MM.1S (cell line): ENCODE data around the gene NDUFA5.

ENCODE experiments used
- DNase-seq: peaks from one replicate; pipeline ENCODE4 v3.0.0-alpha.2; 2015
- H2AFZ ChIP-seq: fragments of 300-600 bp; sonication (generic); 2 replicates; pipeline ENCODE4 v1.6.0; 2016; ENCODE audit warnings: antibody characterized with exemption, low read length
- H3F3A ChIP-seq: fragments of 300-600 bp; sonication (generic); 2 replicates; pipeline ENCODE4 v1.6.1; 2016; ENCODE audit warnings: mild to moderate bottlenecking, antibody characterized with exemption, low read length, moderate library complexity, mixed read lengths; ENCODE audit not compliant: insufficient read depth
- H3K27ac ChIP-seq: fragments of 300-600 bp; sonication (generic); 2 replicates; pipeline ENCODE4 v1.5.1; 2016; ENCODE audit warnings: mild to moderate bottlenecking, low read length
- H3K27me3 ChIP-seq: fragments of 300-600 bp; sonication (generic); replicated peaks from 2 replicates; pipeline ENCODE4 v1.6.0; 2016; ENCODE audit warnings: low read length; ENCODE audit not compliant: insufficient read depth
- H3K36me3 ChIP-seq: fragments of 300-600 bp; sonication (generic); replicated peaks from 2 replicates; pipeline ENCODE4 v1.6.1; 2016; ENCODE audit warnings: mild to moderate bottlenecking, low read length, mixed read lengths; ENCODE audit not compliant: insufficient read depth
- H3K4me1 ChIP-seq: fragments of 300-600 bp; sonication (generic); 2 replicates; pipeline ENCODE4 v1.6.1; 2016; ENCODE audit warnings: low read length, mixed read lengths
- H3K4me2 ChIP-seq: fragments of 300-600 bp; sonication (generic); 2 replicates; pipeline ENCODE4 v1.6.0; 2016; ENCODE audit warnings: low read depth, low read length
- H3K4me3 ChIP-seq: fragments of 300-600 bp; sonication (generic); 2 replicates; pipeline ENCODE4 v1.5.1; 2016; ENCODE audit warnings: low read length, mixed read lengths
- H3K79me2 ChIP-seq: fragments of 300-600 bp; sonication (generic); 2 replicates; pipeline ENCODE4 v1.6.1; 2016; ENCODE audit warnings: mixed run types, low read length, mixed read lengths
- H3K9ac ChIP-seq: fragments of 300-600 bp; sonication (generic); 2 replicates; pipeline ENCODE4 v1.6.1; 2016; ENCODE audit warnings: low read length, mixed read lengths
- H3K9me2 ChIP-seq: fragments of 300-600 bp; sonication (generic); replicated peaks from 2 replicates; pipeline ENCODE4 v1.6.1; 2016; ENCODE audit warnings: mild to moderate bottlenecking, low read length, mixed read lengths; ENCODE audit not compliant: insufficient read depth
- H3K9me3 ChIP-seq: fragments of 300-600 bp; sonication (generic); replicated peaks from 2 replicates; pipeline ENCODE4 v1.6.1; 2016; ENCODE audit warnings: mild to moderate bottlenecking, low read length, mixed read lengths; ENCODE audit not compliant: insufficient read depth
- H4K20me1 ChIP-seq: fragments of 300-600 bp; sonication (generic); 2 replicates; pipeline ENCODE4 v1.6.1; 2016; ENCODE audit warnings: mild to moderate bottlenecking, low read length, moderate library complexity, mixed read lengths; ENCODE audit not compliant: insufficient read depth
- CTCF ChIP-seq: fragments of 300-600 bp; sonication (generic); IDR thresholded peaks from 2 replicates; pipeline ENCODE4 v1.5.1; 2016; ENCODE audit warnings: antibody characterized with exemption, low read length, mixed read lengths
- EZH2 ChIP-seq: fragments of 300-600 bp; sonication (generic); optimal IDR thresholded peaks from 2 replicates; pipeline ENCODE3; 2017; ENCODE audit warnings: low read depth, mild to moderate bottlenecking, antibody characterized with exemption, low read length, mixed read lengths
- EZH2phosphoT487 ChIP-seq: fragments of 300-600 bp; sonication (generic); IDR thresholded peaks from 2 replicates; pipeline ENCODE4 v1.6.1; 2018; ENCODE audit warnings: antibody characterized with exemption, low read length

The NDUFA5 gene

GRCh38 chr7:123580406-123581161, 23.0 kb upstream of the NDUFA5 start:
- no peak overlapping the region for H3K4me3 ChIP-seq
- H3K4me1 ChIP-seq, result no peaks in the 10 kb centered on the region
- H2AFZ ChIP-seq, result peak overlapping the region; percentile 38
- no peak for TF ChIP-seq EZH2
- TF ChIP-seq CTCF, result peak; percentile 96
- no peak for TF ChIP-seq EZH2phosphoT487
- no peak overlapping the region for H3K9ac ChIP-seq
- H3K9me2 ChIP-seq, result no peaks in the 10 kb centered on the region
- DNase-seq, result peak; percentile 76
- H3K27me3 ChIP-seq, result no peaks in the 10 kb centered on the region
- no peaks in the 10 kb centered on the region for H3K36me3 ChIP-seq
- no peaks in the 10 kb centered on the region for H4K20me1 ChIP-seq
- H3K27ac ChIP-seq, result no peak overlapping the region
- H3K9me3 ChIP-seq, result no peaks in the 10 kb centered on the region
- no peaks in the 10 kb centered on the region for H3K79me2 ChIP-seq
- H3K4me2 ChIP-seq, result no peak overlapping the region
- H3F3A ChIP-seq, result no peaks in the 10 kb centered on the region

- TF ChIP-seq EZH2phosphoT487 (no peak), CTCF (no peak), EZH2 (no peak)
- H3K4me3 ChIP-seq, result no peak overlapping the region
- no peaks in the 10 kb centered on the region for H4K20me1 ChIP-seq
- DNase-seq, result no peak
- no peaks in the 10 kb centered on the region for H3K27me3 ChIP-seq
- no peak overlapping the region for H3K4me2 ChIP-seq
- no peaks in the 10 kb centered on the region for H3K9me2 ChIP-seq
- H3K27ac ChIP-seq, result no peak overlapping the region
- H3K36me3 ChIP-seq, result no peaks in the 10 kb centered on the region
- H2AFZ ChIP-seq, result no peak overlapping the region
- H3F3A ChIP-seq, result no peaks in the 10 kb centered on the region
- no peak overlapping the region for H3K9ac ChIP-seq
- H3K79me2 ChIP-seq, result no peaks in the 10 kb centered on the region
- no peaks in the 10 kb centered on the region for H3K4me1 ChIP-seq
- H3K9me3 ChIP-seq, result no peaks in the 10 kb centered on the region
Observed at GRCh38 chr7:123579416-123579815, 21.8 kb upstream of the NDUFA5 start.

GRCh38 chr7:123573896-123574467, 16.4 kb upstream of the NDUFA5 start:
- Histone ChIP-seq H4K20me1 (no peaks in the 10 kb centered on the region), H3K27me3 (no peaks in the 10 kb centered on the region), H3K4me3 (no peak overlapping the region), H3K36me3 (no peaks in the 10 kb centered on the region), H2AFZ (no peak overlapping the region), H3F3A (no peaks in the 10 kb centered on the region), H3K4me1 (no peaks in the 10 kb centered on the region), H3K79me2 (no peaks in the 10 kb centered on the region), H3K4me2 (no peak overlapping the region), H3K27ac (no peak overlapping the region), H3K9me2 (no peaks in the 10 kb centered on the region), H3K9ac (no peak overlapping the region), H3K9me3 (no peaks in the 10 kb centered on the region)
- TF ChIP-seq CTCF, result no peak
- no peak for TF ChIP-seq EZH2
- TF ChIP-seq EZH2phosphoT487, result no peak
- DNase-seq, result no peak
